Muscle of leg (tissue), 11 donors: ENCODE data around the gene PRRG2. TPM values are rescaled to one million over a fixed set of nuclear protein-coding genes. Genes with fewer than 3 reads are reported as not detected.
"Not testable (repeated sequence)": the region's sequence is repeated elsewhere in the genome, so short reads cannot be mapped to it uniquely, and the experiment has no call there.

Experiments
- DNase-seq: peaks from one replicate; pipeline ENCODE4 v3.0.0; 2013
- H3K27ac ChIP-seq: one replicate; pipeline ENCODE4 v1.5.1; 2013; ENCODE audit warnings: mild to moderate bottlenecking, low read length, control low read depth
- H3K27me3 ChIP-seq: one replicate; pipeline ENCODE4 v1.6.1; 2013; ENCODE audit warnings: low read length; ENCODE audit not compliant: control insufficient read depth, insufficient read depth
- H3K36me3 ChIP-seq: one replicate; pipeline ENCODE4 v1.6.1; 2013; ENCODE audit warnings: low read length; ENCODE audit not compliant: control insufficient read depth, insufficient read depth
- H3K4me1 ChIP-seq: one replicate; pipeline ENCODE4 v1.6.1; 2013; ENCODE audit warnings: low read length; ENCODE audit not compliant: control insufficient read depth, insufficient read depth
- H3K4me3 ChIP-seq: one replicate; pipeline ENCODE4 v1.5.1; 2013; ENCODE audit warnings: low read length, control low read depth
- H3K9me3 ChIP-seq: replicated peaks from 2 replicates; pipeline ENCODE4 v1.6.1; 2013; ENCODE audit warnings: low read depth, low read length; ENCODE audit not compliant: control insufficient read depth
- WGBS: methylation state at CpG from one replicate; pipeline ENCODE4 v1.1.5; 2013; ENCODE audit warnings: missing lambda C conversion rate; ENCODE audit not compliant: insufficient coverage; 5-methylcytosine and 5-hydroxymethylcytosine counted together
- polyA plus RNA-seq, 8 donors: library from polyadenylated mRNA; unstranded; fragments of 120-200 nt; gene quantifications; one replicate each; pipeline versions ENCODE4 v1.2.1 to v1.2.3, GENCODE V29; 2013; ENCODE audit warnings: inconsistent platforms in 1 of 8, low replicate concordance in 1 of 8; ENCODE audit not compliant: insufficient read length in 8 of 8, insufficient read depth in 1 of 8
- total RNA-seq: library from RNA; stranded (reverse); fragments of 120-200 nt; gene quantifications from one replicate; pipeline ENCODE4 v1.2.4, GENCODE V29; 2013

Gene PRRG2
- total and polyA plus RNA-seq, 9 donors: 0.28 to 0.88 (median 0.56) TPM

DNA sequence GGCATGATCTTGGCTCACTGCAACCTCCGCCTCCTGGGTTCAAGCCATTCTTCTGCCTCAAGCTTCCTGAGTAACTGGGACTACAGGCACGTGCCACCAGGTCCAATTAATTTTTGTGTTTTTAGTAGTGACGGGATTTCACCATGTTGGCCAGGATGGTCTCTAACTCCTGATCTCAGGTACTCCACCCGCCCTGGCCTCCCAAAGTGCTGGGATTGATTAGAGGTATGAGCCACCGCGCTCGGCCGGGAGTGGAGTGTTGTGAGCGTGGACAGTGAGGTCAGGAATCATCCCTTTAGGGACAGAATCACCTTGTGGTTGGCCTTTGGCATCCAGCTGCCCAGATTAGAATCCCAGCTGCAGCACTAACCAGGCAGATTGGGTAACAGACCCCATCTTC lies 48.5 kb downstream of the PRRG2 start:
- Histone ChIP-seq H3K9me3 (no peaks in the 10 kb centered on the region), H3K27me3 (no peaks in the 10 kb centered on the region), H3K36me3 (peaks cover 31% of the 10 kb centered on the region), H3K4me1 (peaks cover 8% of the 10 kb centered on the region), H3K4me3 (no peak overlapping the region), H3K27ac (no peak overlapping the region)
- 88% methylated on average over 8 of the region's 9 CpGs for WGBS
- DNase-seq: no peak

- no peaks in the 10 kb centered on the region for H3K9me3 ChIP-seq
- H3K36me3 ChIP-seq: peaks cover 22% of the 10 kb centered on the region
- 42% methylated on average over 2 of the region's 9 CpGs for WGBS
- H3K27me3 ChIP-seq: peaks cover 1% of the 10 kb centered on the region
- no peak overlapping the region for H3K4me3 ChIP-seq
- DNase-seq: peak; percentile 32
- no peak overlapping the region for H3K27ac ChIP-seq
- H3K4me1 ChIP-seq: peaks cover 20% of the 10 kb centered on the region
Observed at GRCh38 chr19:49631014-49631588, 50.0 kb downstream of the PRRG2 start.

DNA sequence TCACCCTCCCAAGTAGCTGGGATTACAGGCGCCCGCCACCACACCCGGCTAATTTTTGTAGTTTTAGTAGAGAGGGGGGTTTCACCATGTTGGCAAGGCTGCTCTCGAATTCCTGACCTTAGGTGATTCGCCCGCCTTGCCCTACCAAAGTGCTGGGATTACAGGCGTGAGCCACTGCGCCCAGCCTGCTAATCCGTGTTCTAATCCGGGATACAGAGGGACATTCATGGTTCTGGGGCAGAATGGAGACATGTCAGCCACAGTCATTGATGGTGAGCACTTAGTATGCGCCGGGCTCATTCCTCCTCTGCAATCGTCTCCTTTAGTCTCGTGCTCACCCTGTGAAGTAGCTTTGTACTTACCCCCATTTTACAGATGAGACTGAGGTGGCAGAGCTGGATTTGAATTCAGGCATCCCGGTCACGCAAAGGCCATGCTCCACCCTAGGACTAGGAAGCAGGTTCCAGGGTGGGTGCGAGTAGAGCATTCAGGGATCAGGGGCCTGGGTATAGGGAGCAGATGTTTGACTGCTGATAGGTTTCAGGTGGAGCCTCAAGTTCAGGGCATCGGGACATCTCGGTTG lies 50.6 kb downstream of the PRRG2 start:
- Histone ChIP-seq H3K27ac (no peak overlapping the region), H3K4me3 (no peak overlapping the region), H3K36me3 (peaks cover 18% of the 10 kb centered on the region), H3K4me1 (peaks cover 26% of the 10 kb centered on the region), H3K27me3 (peaks cover 7% of the 10 kb centered on the region), H3K9me3 (no peaks in the 10 kb centered on the region)
- no peak for DNase-seq
- 92% methylated on average over 12 of the region's 19 CpGs for WGBS

- peaks cover 32% of the 10 kb centered on the region for H3K4me1 ChIP-seq
- WGBS: no CpG with 5 or more reads among the region's 5 CpGs
- no peak overlapping the region for H3K27ac ChIP-seq
- peaks cover 10% of the 10 kb centered on the region for H3K36me3 ChIP-seq
- no peak for DNase-seq
- H3K27me3 ChIP-seq: peaks cover 13% of the 10 kb centered on the region
- H3K4me3 ChIP-seq: no peak overlapping the region
- no peaks in the 10 kb centered on the region for H3K9me3 ChIP-seq
Observed at GRCh38 chr19:49632576-49632975, 51.5 kb downstream of the PRRG2 start.

- H3K36me3 ChIP-seq, DNase-seq, H3K4me3 ChIP-seq, H3K9me3 ChIP-seq: not testable (repeated sequence)
- 59% methylated on average over 7 of the region's 9 CpGs for WGBS
- H3K27me3 ChIP-seq: peaks cover 13% of the 10 kb centered on the region
- peak overlapping the region; percentile 29 for H3K27ac ChIP-seq
- H3K4me1 ChIP-seq: peaks cover 39% of the 10 kb centered on the region
Observed at GRCh38 chr19:49633273-49633672, 52.2 kb downstream of the PRRG2 start.

DNA sequence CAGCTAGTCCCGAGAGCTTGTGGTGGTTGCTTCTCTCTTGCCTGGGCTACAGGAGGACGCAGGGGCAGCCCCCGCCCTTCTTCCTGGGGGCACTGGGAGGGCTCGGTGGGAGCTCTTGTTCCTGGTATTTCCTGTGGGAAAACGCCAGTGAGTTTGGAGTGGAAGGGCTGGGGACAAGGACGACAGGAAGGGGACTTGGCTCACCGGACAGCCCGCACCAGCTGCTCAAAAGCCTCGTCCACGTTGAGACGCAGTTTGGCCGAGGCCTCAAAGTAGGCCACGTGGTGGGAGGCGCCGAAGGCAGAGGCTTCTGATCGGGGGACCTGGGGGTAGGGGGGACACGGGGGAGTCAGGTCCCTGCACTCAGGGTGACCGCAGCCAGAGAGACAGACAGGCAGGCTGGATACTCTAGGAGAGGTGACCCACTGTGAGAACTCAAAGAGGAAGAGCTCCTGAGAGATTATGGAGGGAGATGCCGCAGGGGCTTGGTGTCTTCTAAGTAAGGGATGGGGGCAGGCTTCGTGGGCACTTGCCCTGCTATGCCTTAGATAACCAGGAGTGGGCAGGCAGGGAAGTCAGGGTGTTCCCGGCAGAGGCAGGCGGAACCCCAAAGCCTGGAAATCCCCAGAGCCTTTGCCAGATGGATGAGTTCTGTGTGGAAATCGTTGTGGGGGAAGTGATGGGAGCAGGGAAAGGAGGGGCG lies 54.6 kb downstream of the PRRG2 start:
- peaks cover 55% of the 10 kb centered on the region for H3K4me1 ChIP-seq
- H3K4me3 ChIP-seq: no peak overlapping the region
- peaks cover 13% of the 10 kb centered on the region for H3K27me3 ChIP-seq
- DNase-seq: peak; percentile 50
- H3K9me3 ChIP-seq: no peaks in the 10 kb centered on the region
- H3K27ac ChIP-seq: peak overlapping the region; percentile 20
- peaks cover 4% of the 10 kb centered on the region for H3K36me3 ChIP-seq
- WGBS: 28% methylated on average over 19 of the region's 24 CpGs

DNA sequence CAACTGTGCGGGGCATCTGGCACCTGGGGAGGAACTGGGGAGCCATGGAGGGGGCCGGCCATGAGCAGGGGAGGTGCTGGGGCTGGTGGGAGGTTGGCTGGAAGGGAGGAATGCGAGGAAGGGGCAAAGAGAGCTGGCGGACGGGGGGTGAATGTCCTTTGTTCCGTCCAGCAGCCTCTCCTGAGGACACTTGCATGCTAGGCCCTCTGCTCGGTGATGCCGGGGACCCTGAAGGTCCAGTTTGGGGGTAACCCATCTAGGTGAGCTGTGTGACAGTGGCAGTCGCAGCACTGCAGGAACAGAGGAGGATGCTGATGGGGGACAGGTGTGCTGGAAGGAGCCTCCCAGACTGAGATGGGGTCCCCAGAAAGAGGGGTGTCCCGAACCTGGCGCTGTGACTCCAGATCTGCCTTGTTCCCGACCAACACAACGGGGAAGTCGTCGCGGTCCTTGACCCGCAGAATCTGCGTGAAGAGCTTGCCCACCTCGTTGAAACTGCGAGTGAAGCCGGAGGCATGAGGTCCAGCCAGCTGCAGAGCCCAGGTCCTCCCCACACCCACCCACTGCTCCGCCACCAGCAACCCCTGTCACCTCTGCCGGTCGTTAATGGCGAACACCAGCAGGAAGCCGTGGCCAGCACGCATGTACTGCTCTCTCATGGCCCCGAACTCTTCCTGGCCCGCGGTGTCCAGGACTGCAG lies 55.3 kb downstream of the PRRG2 start:
- no peak for DNase-seq
- Histone ChIP-seq H3K4me3 (no peak overlapping the region), H3K36me3 (peaks cover 4% of the 10 kb centered on the region), H3K27ac (no peak overlapping the region), H3K4me1 (peaks cover 58% of the 10 kb centered on the region), H3K27me3 (peaks cover 13% of the 10 kb centered on the region), H3K9me3 (no peaks in the 10 kb centered on the region)
- 60% methylated on average over 28 of the region's 30 CpGs for WGBS

- peak overlapping the region; percentile 64 for H3K27ac ChIP-seq
- peaks cover 65% of the 10 kb centered on the region for H3K4me1 ChIP-seq
- no peaks in the 10 kb centered on the region for H3K9me3 ChIP-seq
- H3K4me3 ChIP-seq: peak overlapping the region; percentile 27
- H3K27me3 ChIP-seq: peaks cover 13% of the 10 kb centered on the region
- H3K36me3 ChIP-seq: peaks cover 4% of the 10 kb centered on the region
- peak; percentile 81 for DNase-seq
- 12% methylated on average over 9 of the region's 19 CpGs for WGBS
Observed at GRCh38 chr19:49637821-49638738, 57.0 kb downstream of the PRRG2 start.

GRCh38 chr19:49639401-49640112 lies 58.4 kb downstream of the PRRG2 start:
- peak overlapping the region; percentile 64 for H3K4me3 ChIP-seq
- no peaks in the 10 kb centered on the region for H3K9me3 ChIP-seq
- peaks cover 9% of the 10 kb centered on the region for H3K36me3 ChIP-seq
- 7% methylated on average over 19 of the region's 31 CpGs for WGBS
- DNase-seq: peak; percentile 63
- peaks cover 71% of the 10 kb centered on the region for H3K4me1 ChIP-seq
- H3K27ac ChIP-seq: peak overlapping the region; percentile 96
- peaks cover 13% of the 10 kb centered on the region for H3K27me3 ChIP-seq
